ENCODE data around the gene LRCH4.

LRCH4 gene

DNA sequence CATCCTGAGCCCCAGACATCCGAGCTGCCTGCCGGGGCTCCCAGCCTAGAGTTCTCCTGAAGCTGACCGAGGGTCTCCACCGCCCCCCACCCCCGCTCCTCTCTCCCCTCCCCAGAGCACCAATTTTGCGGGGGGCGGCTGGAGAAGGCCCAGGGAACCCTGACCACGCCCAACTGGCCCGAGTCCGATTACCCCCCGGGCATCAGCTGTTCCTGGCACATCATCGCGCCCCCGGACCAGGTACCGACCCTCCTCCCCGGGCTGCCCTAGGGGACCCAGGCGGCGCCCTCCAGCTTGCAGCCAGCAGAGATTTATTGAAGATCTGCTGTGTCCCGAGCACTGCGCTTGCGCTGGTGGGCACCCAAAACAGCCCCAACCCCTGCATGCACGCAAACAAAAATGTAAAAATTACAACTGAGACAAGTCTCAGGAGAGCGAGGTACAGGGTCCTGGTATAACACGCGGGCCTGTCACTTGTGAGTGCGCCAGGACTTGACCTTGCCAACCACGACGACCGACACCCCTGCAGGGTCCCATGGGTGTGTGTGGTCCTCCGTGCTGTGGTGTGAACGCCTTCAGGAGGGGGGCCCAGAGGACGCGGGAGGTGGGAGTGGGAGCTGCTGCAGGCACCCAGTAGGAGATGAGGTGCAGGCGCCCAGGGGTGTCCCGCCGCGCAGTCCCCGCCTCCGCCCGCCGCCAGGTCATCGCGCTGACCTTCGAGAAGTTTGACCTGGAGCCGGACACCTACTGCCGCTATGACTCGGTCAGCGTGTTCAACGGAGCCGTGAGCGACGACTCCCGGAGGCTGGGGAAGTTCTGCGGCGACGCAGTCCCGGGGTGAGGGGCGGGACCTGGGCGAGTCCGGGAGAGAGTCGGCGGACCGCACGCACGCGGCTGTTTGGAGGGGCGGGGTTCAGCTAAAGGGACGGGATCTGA lies 19.3 kb upstream of the LRCH4 start:
- peak; percentile 80 for DNase-seq

- DNase-seq, result peak; percentile 89
These were observed 18.4 kb upstream of the LRCH4 start for GRCh38 chr7:100604028-100604975.

DNA sequence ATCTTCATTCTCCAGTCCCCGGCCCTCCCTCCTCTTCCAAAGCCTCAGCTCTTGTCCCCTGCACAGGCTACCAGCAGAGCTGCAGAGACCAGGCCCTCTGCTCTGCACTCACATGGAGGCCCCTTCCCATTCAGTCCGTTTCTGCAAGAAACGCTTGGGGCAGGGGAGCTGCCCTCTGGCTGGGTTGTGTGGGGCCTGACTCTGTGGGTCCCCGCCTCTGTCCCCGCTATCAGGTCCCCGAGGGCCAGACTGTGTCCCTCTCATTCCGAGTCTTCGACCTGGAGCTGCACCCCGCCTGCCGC lies 17.7 kb upstream of the LRCH4 start:
- DNase-seq, result no peak

DNA sequence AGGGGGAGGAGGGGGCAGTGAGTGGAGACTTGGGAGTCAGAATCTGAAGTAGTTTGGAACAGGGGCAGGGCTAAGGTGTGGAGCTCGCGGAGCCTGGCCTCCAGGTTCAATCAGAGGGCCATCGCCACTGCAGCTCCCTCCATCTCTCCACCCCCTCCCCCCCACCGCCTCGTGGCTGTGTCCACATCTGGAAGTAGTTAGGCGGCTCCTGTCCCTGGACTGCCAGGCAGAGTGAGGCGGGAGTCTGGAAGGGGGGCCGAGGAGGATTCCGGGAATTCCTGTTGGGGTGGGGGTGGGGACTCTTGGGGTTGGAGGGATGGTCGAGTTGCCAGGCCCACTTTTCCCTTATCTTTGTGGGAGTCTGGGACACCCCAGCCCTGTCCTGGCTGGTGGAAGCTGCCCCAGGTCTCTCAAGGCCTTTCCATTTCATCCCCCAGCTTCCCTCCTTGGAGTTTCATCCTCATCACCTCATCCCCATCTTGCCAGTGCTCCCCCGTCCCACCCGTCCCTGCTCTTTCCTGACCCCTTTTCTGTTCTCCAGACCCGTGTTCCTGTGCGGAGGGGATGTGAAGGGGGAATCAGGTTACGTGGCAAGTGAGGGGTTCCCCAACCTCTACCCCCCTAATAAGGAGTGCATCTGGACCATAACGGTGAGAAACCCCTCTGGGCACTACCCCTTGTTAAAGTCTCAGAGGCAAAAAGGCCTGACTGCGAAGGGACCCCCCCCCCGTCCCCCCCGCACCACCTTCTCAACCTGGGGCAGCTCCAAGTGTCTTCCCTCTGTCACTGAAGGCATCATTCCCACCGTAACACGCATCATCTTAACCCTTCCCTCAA lies 17.2 kb upstream of the LRCH4 start:
- DNase-seq, result no peak

GRCh38 chr7:100600730-100601038 lies 14.8 kb upstream of the LRCH4 start:
- DNase-seq, result no peak

DNA sequence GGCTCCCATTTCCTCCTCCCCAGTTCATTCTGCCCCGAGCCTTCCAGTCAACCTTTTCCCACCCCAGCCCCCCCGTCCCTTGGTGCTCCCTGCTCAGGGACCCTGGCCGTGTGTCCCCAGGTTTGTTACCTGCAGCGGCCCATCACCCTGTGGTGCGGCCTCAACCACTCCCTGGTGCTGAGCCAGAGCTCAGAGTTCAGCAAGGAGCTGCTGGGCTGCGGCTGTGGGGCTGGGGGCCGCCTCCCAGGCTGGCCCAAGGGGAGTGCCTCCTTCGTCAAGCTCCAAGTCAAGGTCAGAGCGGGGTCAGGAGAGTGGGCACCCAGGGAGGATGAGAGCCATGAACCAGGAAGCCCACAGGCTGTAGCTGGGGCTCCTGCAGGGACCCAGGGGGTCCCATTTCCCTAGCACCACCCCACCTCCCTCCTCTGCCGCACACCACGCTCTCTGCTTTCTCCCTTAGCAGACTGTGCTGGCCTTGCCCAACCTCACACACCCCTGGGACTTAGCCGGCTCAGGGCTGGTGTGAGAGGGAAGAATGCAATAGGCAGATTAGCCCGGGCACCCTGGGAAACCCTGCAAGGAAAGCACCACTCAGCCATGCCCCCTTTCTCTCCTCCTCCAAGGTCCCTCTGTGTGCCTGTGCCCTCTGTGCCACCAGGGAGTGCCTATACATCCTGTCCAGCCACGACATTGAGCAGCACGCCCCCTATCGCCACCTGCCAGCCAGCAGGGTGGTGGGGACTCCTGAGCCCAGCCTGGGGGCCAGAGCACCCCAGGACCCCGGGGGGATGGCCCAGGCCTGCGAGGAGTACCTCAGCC lies 14.2 kb upstream of the LRCH4 start:
- DNase-seq, result no peak

GRCh38 chr7:100598425-100598824 lies 12.5 kb upstream of the LRCH4 start:
- no peak for DNase-seq

- no peak for DNase-seq
These were observed 9.3 kb upstream of the LRCH4 start for GRCh38 chr7:100595188-100595587.

DNA sequence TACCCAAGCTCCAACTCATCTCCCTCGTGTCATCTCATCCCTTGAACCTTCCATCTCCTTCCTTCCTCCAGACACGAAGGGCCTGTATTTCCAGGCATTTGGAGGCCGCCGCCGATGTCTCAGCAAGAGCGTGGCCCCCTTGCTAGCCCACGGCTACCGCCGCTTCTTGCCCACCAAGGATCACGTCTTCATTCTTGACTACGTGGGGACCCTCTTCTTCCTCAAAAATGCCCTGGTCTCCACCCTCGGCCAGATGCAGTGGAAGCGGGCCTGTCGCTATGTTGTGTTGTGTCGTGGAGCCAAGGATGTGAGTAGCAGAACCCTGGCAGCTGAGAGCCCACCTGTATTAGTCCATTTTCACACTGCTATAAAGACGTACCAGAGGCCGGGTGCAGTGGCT lies 5.7 kb upstream of the LRCH4 start:
- no peak for DNase-seq

DNA sequence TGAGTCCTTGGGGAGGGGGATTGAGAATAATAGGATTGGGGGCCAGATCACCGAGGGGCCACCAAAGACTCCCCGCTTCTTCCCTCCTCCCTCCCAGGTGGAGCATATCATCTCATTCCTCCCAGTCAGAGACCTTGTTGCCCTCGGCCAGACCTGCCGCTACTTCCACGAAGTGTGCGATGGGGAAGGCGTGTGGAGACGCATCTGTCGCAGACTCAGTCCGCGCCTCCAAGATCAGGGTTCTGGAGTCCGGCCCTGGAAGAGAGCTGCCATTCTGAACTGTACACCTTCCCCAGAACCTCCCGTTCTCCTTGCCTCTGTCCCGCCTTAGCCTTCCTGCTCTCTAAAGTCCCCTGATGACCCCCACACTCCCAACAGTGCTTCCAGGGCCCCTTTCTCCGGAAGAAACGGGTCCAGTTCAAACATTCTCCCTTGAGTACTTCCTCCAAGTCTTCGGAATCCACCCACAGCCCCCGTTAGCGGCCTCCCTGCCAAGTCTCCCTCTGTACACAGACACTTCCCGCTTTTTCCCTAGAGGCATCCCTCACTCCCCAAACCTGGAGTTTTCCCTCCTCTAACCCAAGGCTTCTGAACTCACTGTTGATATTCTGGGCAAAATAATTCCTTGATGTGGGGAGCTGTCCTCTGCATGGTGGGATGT lies 4.3 kb upstream of the LRCH4 start:
- no peak for DNase-seq

DNA sequence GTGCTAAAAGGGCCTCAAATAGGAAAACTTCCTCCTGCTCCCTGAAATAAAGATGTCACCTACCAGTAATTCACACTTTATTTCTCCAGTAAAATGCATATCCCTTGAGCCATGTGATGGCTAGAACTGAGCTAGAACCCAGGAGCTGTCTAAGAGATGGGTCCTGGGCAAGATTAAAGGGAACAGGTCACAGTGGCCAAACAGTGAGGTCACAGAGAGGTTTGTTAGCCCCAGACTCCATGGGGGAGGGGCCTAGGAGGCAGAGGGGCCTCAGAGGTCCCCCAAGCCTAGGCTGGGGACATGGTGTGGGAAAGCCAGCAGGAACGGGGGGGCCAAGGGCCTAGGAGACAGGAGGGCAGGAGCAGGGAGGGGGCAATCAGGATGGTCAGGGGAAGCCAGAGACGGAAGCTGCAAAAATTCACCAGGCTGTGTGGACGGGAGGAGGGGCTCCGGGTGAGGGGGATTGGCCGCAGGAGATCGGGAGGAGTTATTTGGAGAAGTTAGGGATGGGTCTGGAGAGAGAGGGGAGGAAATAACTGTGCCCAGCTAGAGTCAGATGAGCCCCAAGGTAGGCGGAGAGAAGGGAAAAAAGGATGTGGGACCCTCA lies 3.5 kb upstream of the LRCH4 start:
- DNase-seq, result no peak

DNA sequence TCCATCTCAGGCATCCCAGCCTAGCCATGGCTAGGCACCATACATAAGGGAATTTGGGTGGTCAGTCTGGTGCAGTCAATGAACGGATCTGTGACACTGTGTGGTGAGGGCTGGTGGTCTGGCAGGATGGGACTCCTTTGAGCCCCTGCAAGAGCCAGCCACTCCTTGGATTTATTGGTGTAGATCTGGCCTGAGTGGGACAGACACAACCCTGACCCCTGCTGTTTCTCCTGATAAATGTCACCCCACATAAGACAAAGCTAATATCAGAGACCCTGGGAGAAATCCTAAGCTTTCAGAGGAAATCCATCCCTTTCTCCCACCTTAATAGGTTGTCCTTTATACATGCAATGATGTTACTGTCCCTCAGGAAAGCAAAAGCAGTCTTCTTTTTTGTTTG lies 2.5 kb upstream of the LRCH4 start:
- no peak for DNase-seq

DNA sequence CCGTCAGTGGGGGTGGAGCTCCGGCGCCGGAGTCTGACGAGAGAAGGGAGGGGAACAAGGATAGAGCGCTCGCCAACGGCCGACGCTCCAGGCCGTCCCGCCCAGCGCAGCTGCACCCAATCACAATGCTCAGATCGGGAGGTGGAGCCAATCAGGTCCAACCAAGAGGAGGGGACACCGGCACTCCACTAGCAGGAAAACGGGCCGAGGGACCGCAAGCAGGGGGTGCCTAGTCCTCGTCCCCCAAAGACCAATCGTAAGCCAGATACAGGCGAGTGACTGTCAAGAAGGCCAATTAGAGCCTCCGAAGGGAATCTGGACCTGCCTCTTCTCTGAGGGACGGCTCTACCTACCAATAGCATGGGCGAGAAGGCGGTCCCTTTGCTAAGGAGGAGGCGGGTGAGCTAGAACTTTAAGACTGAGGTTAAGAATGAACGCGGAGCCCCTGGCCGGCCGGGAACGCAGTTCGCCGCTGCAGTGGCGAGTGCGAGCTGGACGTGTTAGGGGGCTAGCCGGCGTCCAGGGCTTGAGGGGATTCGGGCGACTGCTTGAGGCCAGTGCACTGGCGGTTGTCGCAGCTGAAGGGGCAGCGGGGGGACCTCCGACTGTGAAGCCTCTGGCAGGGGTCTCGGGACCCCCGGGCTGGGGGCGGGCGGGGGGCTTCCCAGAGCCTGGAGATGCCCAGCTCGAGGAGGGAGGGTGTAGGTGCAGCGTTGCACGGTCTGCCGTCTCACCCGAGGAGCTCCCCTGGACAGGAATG lies 517 bp upstream of the LRCH4 start, which contains the start of gene FBXO24:
Gene FBXO24 (plus strand): TSS at position 63 of the 760 bp plus-strand sequence. CDS start 298 bp downstream, at position 361.
- DNase-seq, result peak; percentile 100

- no peak for DNase-seq
These were observed 1.0 kb downstream of the LRCH4 start for GRCh38 chr7:100584683-100585510.

DNA sequence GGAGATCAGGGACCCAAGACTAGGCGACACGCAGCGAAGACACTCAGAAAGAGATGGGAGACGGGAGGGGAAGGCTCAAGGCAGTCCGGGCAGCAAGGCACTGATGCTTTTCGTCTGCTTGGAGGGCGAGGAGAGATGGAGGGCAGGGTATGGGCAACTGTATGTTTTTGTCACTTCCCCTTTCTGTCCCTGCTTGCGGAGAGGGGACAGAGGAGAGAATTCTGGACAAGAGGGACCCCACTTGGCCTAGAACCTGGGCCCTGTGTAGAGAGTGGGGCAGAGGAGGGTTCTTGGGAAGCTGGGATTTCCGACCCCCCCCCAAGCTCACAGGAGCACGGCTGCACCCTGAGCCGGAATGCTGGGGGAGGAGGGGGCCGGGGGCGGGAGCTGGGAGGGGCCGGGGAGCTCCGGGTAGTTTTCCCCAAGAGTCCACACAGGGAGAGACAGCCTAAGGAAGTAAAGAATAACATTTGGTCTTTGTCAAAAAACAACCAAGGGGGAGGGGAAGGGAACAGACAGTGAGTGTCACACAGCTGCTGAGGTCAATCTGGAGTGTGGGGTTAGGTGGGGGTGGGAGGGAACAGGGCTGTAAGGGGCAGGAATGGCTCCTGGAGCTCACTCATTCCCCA lies 1.8 kb downstream of the LRCH4 start:
- no peak for DNase-seq

- DNase-seq, result peak; percentile 86
These were observed 2.5 kb downstream of the LRCH4 start for GRCh38 chr7:100583132-100584053.

- no peak for DNase-seq
These were observed 3.3 kb downstream of the LRCH4 start for GRCh38 chr7:100582650-100583049.
